GM12878 (cell line): ENCODE measurements around the gene SNRNP35. TPM values are rescaled to one million over a fixed set of nuclear protein-coding genes. Genes with fewer than 3 reads are reported as not detected.

Source experiments
- ATAC-seq: fragments of 200-7000 bp; cut with Tn5 transposase; 3 replicates; pipeline ENCODE4 v1.9.1; 2020; ENCODE audit warnings: mild to moderate bottlenecking, moderate library complexity
- BruUV-seq: library from RNA; stranded (reverse); fragments of 400-500 nt; replicated peaks from 2 replicates; lab custom pipeline; 2021; lab: Mats Ljungman, UMichigan
- CTCF ChIA-PET: fragments of 300-600 bp; sonication (Branson Sonifier 250); formaldehyde crosslinking; extraction: SDS; loops from one replicate; lab custom pipeline; 2021; ENCODE audit warnings: inconsistent platforms; lab: Yijun Ruan, JAX
- POLR2A ChIA-PET: fragments of 350-600 bp; formaldehyde crosslinking; extraction: SDS; loops from one replicate; lab custom pipeline; 2021; ENCODE audit warnings: inconsistent platforms; lab: Charles Lee
- RAD21 ChIA-PET: fragments of 300-600 bp; sonication (Branson Sonifier 250); formaldehyde crosslinking; loops from one replicate; lab custom pipeline; 2023; ENCODE audit warnings: antibody characterized with exemption; ENCODE audit not compliant: unreplicated experiment; lab: Charles Lee
- SMC1A ChIA-PET: fragments of 300-600 bp; sonication (Branson Sonifier 250); formaldehyde crosslinking; loops from one replicate; lab custom pipeline; 2023; ENCODE audit not compliant: unreplicated experiment, uncharacterized antibody; lab: Charles Lee
- DNase-seq: peaks from one replicate; pipeline ENCODE4 v3.0.0-alpha.2; 2011; ENCODE audit warnings: low read depth, low spot score
- FAIRE-seq: peaks from 3 replicates; lab custom pipeline; 2011; peaks lifted over from hg19 to GRCh38; lab: Jason Lieb, UNC
- H2AFZ ChIP-seq: 2 replicates; pipeline ENCODE4 v1.6.0; 2011; ENCODE audit warnings: low read depth, low read length, control low read depth; ENCODE audit not compliant: control insufficient read depth
- H3K27ac ChIP-seq: 2 replicates; pipeline ENCODE4 v1.5.1; 2011; ENCODE audit warnings: control low read depth; ENCODE audit not compliant: control insufficient read depth, insufficient read depth
- H3K27me3 ChIP-seq, 2 experiments: replicated peaks in 1 of 2; 2 replicates each; pipeline versions ENCODE4 v1.6.0 to v1.6.1; 2011; ENCODE audit warnings: low read length in 1 of 2; ENCODE audit not compliant: control insufficient read depth in 2 of 2, insufficient read depth in 2 of 2
- H3K36me3 ChIP-seq, 2 experiments: 2 replicates each; pipeline ENCODE4 v1.5.1; 2011; ENCODE audit warnings: low read length in 1 of 2; ENCODE audit not compliant: control insufficient read depth in 2 of 2, insufficient read depth in 2 of 2
- H3K4me1 ChIP-seq: 2 replicates; pipeline ENCODE4 v1.6.1; 2011; ENCODE audit warnings: mild to moderate bottlenecking, low read length, moderate library complexity, mixed read lengths; ENCODE audit not compliant: control insufficient read depth, insufficient read depth
- H3K4me2 ChIP-seq: 2 replicates; pipeline ENCODE4 v1.6.0; 2011; ENCODE audit warnings: control low read depth; ENCODE audit not compliant: control insufficient read depth, insufficient read depth
- H3K4me3 ChIP-seq: fragments of 200-600 bp; sonication (generic); 2 replicates; pipeline ENCODE4 v1.5.1; 2016
- H3K79me2 ChIP-seq: 2 replicates; pipeline ENCODE4 v1.6.0; 2011; ENCODE audit warnings: low read length; ENCODE audit not compliant: control insufficient read depth, insufficient read depth
- H3K9ac ChIP-seq: 2 replicates; pipeline ENCODE4 v1.8.0; 2011; ENCODE audit warnings: low read length, control low read depth, mixed read lengths; ENCODE audit not compliant: control insufficient read depth, insufficient read depth
- H3K9me3 ChIP-seq: replicated peaks from 3 replicates; pipeline ENCODE4 v1.5.1; 2011; ENCODE audit warnings: mild to moderate bottlenecking, low read length; ENCODE audit not compliant: control insufficient read depth, insufficient read depth
- H4K20me1 ChIP-seq: 2 replicates; pipeline ENCODE4 v1.6.0; 2011; ENCODE audit not compliant: control insufficient read depth, insufficient read depth
- ATF3 ChIP-seq: IDR thresholded peaks from 2 replicates; pipeline ENCODE4 v1.6.1; 2011; ENCODE audit warnings: low read depth, mild to moderate bottlenecking, low read length, moderate library complexity, borderline replicate concordance; ENCODE audit errors: extremely low read depth
- CEBPB ChIP-seq, 2 experiments: fragments of 150-350 bp in 1 of 2; IDR thresholded peaks; 2 replicates each; pipeline ENCODE4 v1.6.1; 2012 to 2014; ENCODE audit warnings: low read depth in 2 of 2, low read length in 2 of 2, borderline replicate concordance in 1 of 2, inconsistent platforms in 1 of 2
- EED ChIP-seq: sonication (generic); IDR thresholded peaks from 2 replicates; pipeline ENCODE4 v1.6.1; 2016; ENCODE audit warnings: antibody characterized with exemption, low read depth
- GABPA ChIP-seq: IDR thresholded peaks from 2 replicates; pipeline ENCODE4 v1.6.1; 2014; ENCODE audit warnings: antibody characterized with exemption, low read depth, mild to moderate bottlenecking, inconsistent platforms
- GATAD2B ChIP-seq: fragments of 450-650 bp; conservative IDR thresholded peaks from 2 replicates; pipeline ENCODE4 v1.6.1; 2017; ENCODE audit warnings: low read depth, mild to moderate bottlenecking, moderate library complexity
- IRF4 ChIP-seq: IDR thresholded peaks from 2 replicates; pipeline ENCODE4 v1.6.1; 2011; ENCODE audit warnings: low read depth, low read length
- MYC ChIP-seq: IDR thresholded peaks from 2 replicates; pipeline ENCODE4 v1.6.1; 2011; ENCODE audit warnings: mild to moderate bottlenecking, low read length, moderate library complexity, inconsistent platforms; ENCODE audit not compliant: insufficient read depth, insufficient replicate concordance, insufficient read length, severe bottlenecking
- NFIC ChIP-seq: IDR thresholded peaks from 2 replicates; pipeline ENCODE4 v1.6.1; 2012; ENCODE audit warnings: low read depth, mild to moderate bottlenecking, inconsistent platforms, low read length, moderate library complexity
- NKRF ChIP-seq: fragments of 450-650 bp; conservative IDR thresholded peaks from 2 replicates; pipeline ENCODE4 v1.6.1; 2017; ENCODE audit warnings: mild to moderate bottlenecking, moderate library complexity
- PAX8 ChIP-seq: fragments of 450-650 bp; IDR thresholded peaks from 2 replicates; pipeline ENCODE4 v1.6.1; 2017; ENCODE audit warnings: mild to moderate bottlenecking, moderate library complexity
- SP1 ChIP-seq: IDR thresholded peaks from one replicate; pipeline ENCODE4 v1.6.1; 2011; ENCODE audit warnings: low read depth, low read length
- TARDBP ChIP-seq: IDR thresholded peaks from 2 replicates; pipeline ENCODE4 v1.6.1; 2016; ENCODE audit warnings: borderline replicate concordance
- YBX1 ChIP-seq: fragments of 450-650 bp; IDR thresholded peaks from 2 replicates; pipeline ENCODE4 v1.6.1; 2016; ENCODE audit warnings: antibody characterized with exemption
- ZBTB40 ChIP-seq: fragments of 450-650 bp; IDR thresholded peaks from 2 replicates; pipeline ENCODE4 v1.6.1; 2016; ENCODE audit warnings: mild to moderate bottlenecking, moderate library complexity, borderline replicate concordance
- ZNF207 ChIP-seq: fragments of 450-650 bp; IDR thresholded peaks from 2 replicates; pipeline ENCODE4 v1.6.1; 2014; ENCODE audit warnings: antibody characterized with exemption, mild to moderate bottlenecking, borderline replicate concordance
- WGBS: methylation state at CpG from one replicate; pipeline ENCODE4 v1.1.6; 2016; ENCODE audit warnings: low lambda C conversion rate; ENCODE audit not compliant: insufficient replicate concordance, insufficient coverage; ENCODE audit errors: missing lambda C conversion rate; 5-methylcytosine and 5-hydroxymethylcytosine counted together
- in situ Hi-C: fragments of 300-500 bp; cut with MboI; formaldehyde crosslinking; loops from 9 replicates; pipeline ENCODE4 v1.14.3; 2018; ENCODE audit warnings: mixed read lengths
- intact Hi-C: fragments of 100-400 bp; cut with micrococcal nuclease; formaldehyde crosslinking; loops from one replicate; pipeline ENCODE4 v1.14.2; 2022; ENCODE audit not compliant: unreplicated experiment
- polyA plus RNA-seq, 11 experiments: library from polyadenylated mRNA; depleted of rRNA in 4 of 11; unstranded in 6 of 11; stranded (reverse) in 5 of 11; fragments of >200 nt; fragmentation: Nextera tagmentation in 4 of 11; fragmentation: Illumina TruSeq in 1 of 11; extraction: Ambion mirVana in 4 of 11; extraction: Trizol in 1 of 11; gene quantifications; 1 replicate in 1 of 11; 2 replicates in 10 of 11; pipeline versions ENCODE4 v1.2.1 to v1.2.3, GENCODE V29; 2011 to 2016; ENCODE audit warnings: inconsistent platforms in 2 of 11, missing spikeins in 2 of 11, low read depth in 1 of 11
- total RNA-seq, 4 experiments: library from RNA; depleted of rRNA in 3 of 4; stranded (reverse); fragments of >200 nt in 3 of 4; fragmentation: Illumina TruSeq in 1 of 4; extraction: Trizol in 1 of 4; gene quantifications; 2 replicates each; pipeline versions ENCODE4 v1.2.1 to v1.2.3, GENCODE V29; 2013 to 2021
- TF ChIP-seq, protein P1 (sequence below): IDR thresholded peaks from 2 replicates; pipeline ENCODE4 v1.6.1; 2012; ENCODE audit warnings: low read depth, low read length, improper control_type of control experiment

The SNRNP35 gene
- total and polyA plus RNA-seq, 10 of the 15 experiments (the other 5 are each of a cell fraction or from before 2014, with no cell fraction given) = 21.6 to 49.6 (median 29.0) TPM

DNA sequence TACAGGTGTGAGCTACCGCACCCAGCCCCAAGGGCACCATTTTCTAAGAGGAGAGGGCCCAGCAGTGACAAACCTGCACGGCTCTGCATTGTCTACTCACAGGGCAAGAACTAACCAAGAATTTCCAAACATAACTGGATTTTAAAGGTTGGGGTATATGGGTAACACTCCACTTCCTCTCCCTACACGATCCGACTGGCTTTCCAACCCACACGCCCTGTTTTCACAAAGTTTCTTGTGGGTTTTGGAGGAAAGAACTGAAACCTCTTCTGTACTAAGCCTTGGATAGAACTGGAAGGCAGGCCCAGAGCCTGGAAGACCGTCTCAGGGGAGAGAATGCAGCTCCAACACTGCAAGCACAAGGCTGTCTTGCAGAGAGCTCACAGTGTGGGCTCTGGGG is 24.9 kb downstream of the SNRNP35 start (continued):
- no peak for TF ChIP-seq NKRF
- no peak for TF ChIP-seq EED
- no peak for TF ChIP-seq NFIC
- no peak for TF ChIP-seq ATF3
- no peak for TF ChIP-seq IRF4
- no peak for TF ChIP-seq CEBPB (IDR thresholded peaks at IDR 0.05; ENCODE audit: borderline replicate concordance in 1 of 2, low read depth in 2 of 2, low read length in 2 of 2)
- no peak for TF ChIP-seq MYC
- no peak for TF ChIP-seq TARDBP
- TF ChIP-seq GATAD2B = no peak

GRCh38 chr12:123483602-123484248 is 25.8 kb downstream of the SNRNP35 start:
- Histone ChIP-seq H3K4me2 (no peak overlapping the region), H3K27ac (no peak overlapping the region), H2AFZ (no peak overlapping the region), H3K36me3 (no peaks in the 10 kb centered on the region), H3K4me3 (no peak overlapping the region), H3K79me2 (no peaks in the 10 kb centered on the region), H3K9me3 (no peaks in the 10 kb centered on the region), H3K4me1 (no peaks in the 10 kb centered on the region), H3K9ac (no peak overlapping the region), H4K20me1 (no peaks in the 10 kb centered on the region), H3K27me3 (no peaks in the 10 kb centered on the region)
- RAD21 ChIA-PET = interaction anchor here (0.8 kb wide), 1 partner anchor 246 kb away, joined by 3 read pairs; no protein-coding TSS in a partner anchor
- no peak for DNase-seq
- intact Hi-C loops (no loop called here), in situ Hi-C loops (no loop called here)
- ATAC-seq = peak; percentile 40; the same call in 2 of the 3 replicates
- no TSS peak for BruUV-seq
- CTCF ChIA-PET = no interaction called here
- SMC1A ChIA-PET = no interaction called here
- FAIRE-seq = no peak
- 32% methylated on average over 18 of the region's 18 CpGs for WGBS
- POLR2A ChIA-PET = no interaction called here
- no peak for TF ChIP-seq SP1
- TF ChIP-seq YBX1 = no peak
- TF ChIP-seq ZBTB40 = no peak
- TF ChIP-seq GABPA = no peak
- TF ChIP-seq, protein P1, sequence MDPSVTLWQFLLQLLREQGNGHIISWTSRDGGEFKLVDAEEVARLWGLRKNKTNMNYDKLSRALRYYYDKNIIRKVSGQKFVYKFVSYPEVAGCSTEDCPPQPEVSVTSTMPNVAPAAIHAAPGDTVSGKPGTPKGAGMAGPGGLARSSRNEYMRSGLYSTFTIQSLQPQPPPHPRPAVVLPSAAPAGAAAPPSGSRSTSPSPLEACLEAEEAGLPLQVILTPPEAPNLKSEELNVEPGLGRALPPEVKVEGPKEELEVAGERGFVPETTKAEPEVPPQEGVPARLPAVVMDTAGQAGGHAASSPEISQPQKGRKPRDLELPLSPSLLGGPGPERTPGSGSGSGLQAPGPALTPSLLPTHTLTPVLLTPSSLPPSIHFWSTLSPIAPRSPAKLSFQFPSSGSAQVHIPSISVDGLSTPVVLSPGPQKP = no peak
- TF ChIP-seq PAX8 = no peak
- TF ChIP-seq ZNF207 = no peak
